GM20431 (cell line): ENCODE results near the gene EXD1.

Experiments
- in situ Hi-C: fragments of 300-500 bp; cut with MseI, MboI; formaldehyde crosslinking; loops from one replicate; pipeline ENCODE4 v1.15.0; 2020; ENCODE audit warnings: low sequenced_read_pairs; ENCODE audit not compliant: unreplicated experiment

EXD1 gene

GRCh38 chr15:41233367-41233771 lies 2.8 kb upstream of the EXD1 start:
- in situ Hi-C loops = no loop called here

- in situ Hi-C loops = no loop called here
These were observed 1.1 kb upstream of the EXD1 start for GRCh38 chr15:41231422-41232226.

- in situ Hi-C loops = no loop called here
These were observed 260 bp downstream of the EXD1 start for GRCh38 chr15:41230345-41230649.

GRCh38 chr15:41219381-41219780 lies 11.2 kb downstream of the EXD1 start:
- in situ Hi-C loops = no loop called here

- in situ Hi-C loops = no loop called here
These were observed 11.7 kb downstream of the EXD1 start for GRCh38 chr15:41218851-41219250.

- in situ Hi-C loops = no loop called here
These were observed 14.8 kb downstream of the EXD1 start for GRCh38 chr15:41215708-41216107.

- in situ Hi-C loops = no loop called here
These were observed 22.7 kb downstream of the EXD1 start for GRCh38 chr15:41207687-41208448.

- in situ Hi-C loops = no loop called here
These were observed 25.2 kb downstream of the EXD1 start for GRCh38 chr15:41205315-41205714.

GRCh38 chr15:41203395-41203794 lies 27.2 kb downstream of the EXD1 start:
- in situ Hi-C loops = no loop called here

GRCh38 chr15:41199470-41199869 lies 31.1 kb downstream of the EXD1 start:
- in situ Hi-C loops = no loop called here

- in situ Hi-C loops = no loop called here
These were observed 36.1 kb downstream of the EXD1 start for GRCh38 chr15:41194444-41194843.

- in situ Hi-C loops = loop anchor here (10.0 kb wide), 1 partner anchor 269 kb away; no protein-coding TSS in a partner anchor
These were observed 47.0 kb downstream of the EXD1 start for GRCh38 chr15:41183581-41183980.

- in situ Hi-C loops = loop anchor here (10.0 kb wide), 1 partner anchor 267 kb away; no protein-coding TSS in a partner anchor
These were observed 48.3 kb downstream of the EXD1 start for GRCh38 chr15:41182266-41182665.

- in situ Hi-C loops = loop anchor here (10.0 kb wide), 1 partner anchor 265 kb away; no protein-coding TSS in a partner anchor
These were observed 50.3 kb downstream of the EXD1 start for GRCh38 chr15:41180206-41180789.

- in situ Hi-C loops = no loop called here
These were observed 60.8 kb downstream of the EXD1 start for GRCh38 chr15:41169781-41170180.

- in situ Hi-C loops = no loop called here
These were observed 61.5 kb downstream of the EXD1 start for GRCh38 chr15:41169086-41169485.

- in situ Hi-C loops = no loop called here
These were observed 68.8 kb downstream of the EXD1 start for GRCh38 chr15:41161736-41162135.

GRCh38 chr15:41161336-41161735 lies 69.2 kb downstream of the EXD1 start:
- in situ Hi-C loops = no loop called here

GRCh38 chr15:41160639-41161315 lies 69.8 kb downstream of the EXD1 start:
- in situ Hi-C loops = no loop called here

- in situ Hi-C loops = no loop called here
These were observed 76.1 kb downstream of the EXD1 start for GRCh38 chr15:41154412-41154811.
